Measurements from ENCODE around the gene FNIP2. TPM values are rescaled to one million over a fixed set of nuclear protein-coding genes. Genes with fewer than 3 reads are reported as not detected.

The FNIP2 gene
- polyA plus RNA-seq, 1 experiment = 14.8 TPM

DNA sequence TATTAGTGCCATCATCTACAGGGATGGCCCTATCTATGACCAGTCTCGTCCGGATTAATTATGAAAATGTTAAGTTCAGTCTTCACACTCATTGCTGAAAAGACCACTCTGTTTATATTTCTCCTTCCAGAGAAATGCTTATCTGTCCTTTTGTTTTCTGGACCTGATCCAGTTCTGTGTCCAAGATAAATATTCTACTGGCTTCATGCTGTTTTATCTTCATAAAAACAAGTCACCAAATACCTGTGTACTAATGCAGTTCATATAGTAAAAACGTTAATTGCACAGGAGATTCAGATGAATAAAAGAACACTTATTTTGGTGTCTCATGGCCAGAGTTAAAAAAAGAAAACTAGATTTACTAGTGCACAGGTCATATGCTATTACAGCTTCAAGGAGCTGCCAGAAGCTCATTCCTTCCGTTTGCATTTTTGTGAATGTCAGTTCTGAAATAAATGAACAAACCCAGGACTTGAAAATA is 17.3 kb downstream of the FNIP2 start:
- no peak for DNase-seq (ENCODE audit: low read depth)
- Histone ChIP-seq H3K4me3 (ENCODE audit: low read depth, low read length) (no peak overlapping the region), H3K36me3 (ENCODE audit: control insufficient read depth, insufficient read depth, low read length) (no peaks in the 10 kb centered on the region), H3K27me3 (ENCODE audit: control insufficient read depth, insufficient read depth, low read length) (no peaks in the 10 kb centered on the region)
- TF ChIP-seq, protein P1, sequence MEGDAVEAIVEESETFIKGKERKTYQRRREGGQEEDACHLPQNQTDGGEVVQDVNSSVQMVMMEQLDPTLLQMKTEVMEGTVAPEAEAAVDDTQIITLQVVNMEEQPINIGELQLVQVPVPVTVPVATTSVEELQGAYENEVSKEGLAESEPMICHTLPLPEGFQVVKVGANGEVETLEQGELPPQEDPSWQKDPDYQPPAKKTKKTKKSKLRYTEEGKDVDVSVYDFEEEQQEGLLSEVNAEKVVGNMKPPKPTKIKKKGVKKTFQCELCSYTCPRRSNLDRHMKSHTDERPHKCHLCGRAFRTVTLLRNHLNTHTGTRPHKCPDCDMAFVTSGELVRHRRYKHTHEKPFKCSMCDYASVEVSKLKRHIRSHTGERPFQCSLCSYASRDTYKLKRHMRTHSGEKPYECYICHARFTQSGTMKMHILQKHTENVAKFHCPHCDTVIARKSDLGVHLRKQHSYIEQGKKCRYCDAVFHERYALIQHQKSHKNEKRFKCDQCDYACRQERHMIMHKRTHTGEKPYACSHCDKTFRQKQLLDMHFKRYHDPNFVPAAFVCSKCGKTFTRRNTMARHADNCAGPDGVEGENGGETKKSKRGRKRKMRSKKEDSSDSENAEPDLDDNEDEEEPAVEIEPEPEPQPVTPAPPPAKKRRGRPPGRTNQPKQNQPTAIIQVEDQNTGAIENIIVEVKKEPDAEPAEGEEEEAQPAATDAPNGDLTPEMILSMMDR (IDR thresholded peaks at IDR 0.05; ENCODE audit: insufficient read depth, low read depth, low read length) = no peak
- ChIA-PET POLR2A (interaction anchor here (0.7 kb wide), 1 partner anchor 8 kb away, joined by 3 read pairs; no protein-coding TSS in a partner anchor), CTCF (interaction anchor here (0.6 to 1.5 kb wide), 2 partner anchors 8 to 273 kb away, joined by 3 read pairs; no protein-coding TSS in a partner anchor)

DNA sequence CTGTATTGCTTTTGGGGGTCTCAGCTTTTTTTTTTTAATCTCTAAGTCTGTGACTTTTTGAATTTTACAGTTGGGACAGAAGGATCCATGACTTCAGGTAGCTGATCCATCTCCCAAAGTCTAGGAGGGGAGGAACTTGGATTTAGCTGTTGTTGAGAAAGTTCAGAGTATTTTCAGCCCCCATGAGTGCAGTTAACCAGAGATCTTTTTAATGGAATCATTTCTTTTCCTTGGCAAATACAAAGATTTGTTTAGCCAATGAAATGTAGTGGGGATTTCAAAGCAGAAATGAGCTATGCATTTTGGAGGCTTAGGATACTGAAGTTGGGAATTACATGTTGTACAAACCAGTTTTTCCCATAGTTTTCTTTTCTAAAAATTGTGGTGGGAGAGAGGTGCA is 18.1 kb downstream of the FNIP2 start:
- H3K36me3 ChIP-seq (ENCODE audit: control insufficient read depth, insufficient read depth, low read length) = no peaks in the 10 kb centered on the region
- H3K27me3 ChIP-seq (ENCODE audit: control insufficient read depth, insufficient read depth, low read length) = no peaks in the 10 kb centered on the region
- TF ChIP-seq, protein P1 (IDR thresholded peaks at IDR 0.05; ENCODE audit: insufficient read depth, low read depth, low read length) = no peak
- ChIA-PET POLR2A (interaction anchor here (0.6 kb wide), 1 partner anchor 158 kb away, joined by 3 read pairs; no protein-coding TSS in a partner anchor), CTCF (interaction anchor here (0.6 to 1.6 kb wide), 3 partner anchors 9 to 274 kb away, joined by 3 read pairs; no protein-coding TSS in a partner anchor)
- no peak overlapping the region for H3K4me3 ChIP-seq (ENCODE audit: low read depth, low read length)
- no peak for DNase-seq (ENCODE audit: low read depth)

GRCh38 chr4:158787709-158788475 is 19.1 kb downstream of the FNIP2 start:
- POLR2A ChIA-PET = no interaction called here
- CTCF ChIA-PET = interaction anchor here (1.4 to 1.6 kb wide), 2 partner anchors 9 to 12 kb away, joined by 3 read pairs; no protein-coding TSS in a partner anchor
- no peaks in the 10 kb centered on the region for H3K27me3 ChIP-seq (ENCODE audit: control insufficient read depth, insufficient read depth, low read length)
- no peak overlapping the region for H3K4me3 ChIP-seq (ENCODE audit: low read depth, low read length)
- TF ChIP-seq, protein P1 (IDR thresholded peaks at IDR 0.05; ENCODE audit: insufficient read depth, low read depth, low read length) = no peak
- DNase-seq (ENCODE audit: low read depth) = no peak
- no peaks in the 10 kb centered on the region for H3K36me3 ChIP-seq (ENCODE audit: control insufficient read depth, insufficient read depth, low read length)

- ChIA-PET POLR2A (no interaction called here), CTCF (interaction anchor here (1.4 to 1.6 kb wide), 2 partner anchors 8 to 11 kb away, joined by 3 read pairs; no protein-coding TSS in a partner anchor)
- TF ChIP-seq, protein P1 (IDR thresholded peaks at IDR 0.05; ENCODE audit: insufficient read depth, low read depth, low read length) = no peak
- Histone ChIP-seq H3K27me3 (ENCODE audit: control insufficient read depth, insufficient read depth, low read length) (no peaks in the 10 kb centered on the region), H3K4me3 (ENCODE audit: low read depth, low read length) (no peak overlapping the region), H3K36me3 (ENCODE audit: control insufficient read depth, insufficient read depth, low read length) (no peaks in the 10 kb centered on the region)
- no peak for DNase-seq (ENCODE audit: low read depth)
Observed at GRCh38 chr4:158788516-158788915, 19.7 kb downstream of the FNIP2 start.

DNA sequence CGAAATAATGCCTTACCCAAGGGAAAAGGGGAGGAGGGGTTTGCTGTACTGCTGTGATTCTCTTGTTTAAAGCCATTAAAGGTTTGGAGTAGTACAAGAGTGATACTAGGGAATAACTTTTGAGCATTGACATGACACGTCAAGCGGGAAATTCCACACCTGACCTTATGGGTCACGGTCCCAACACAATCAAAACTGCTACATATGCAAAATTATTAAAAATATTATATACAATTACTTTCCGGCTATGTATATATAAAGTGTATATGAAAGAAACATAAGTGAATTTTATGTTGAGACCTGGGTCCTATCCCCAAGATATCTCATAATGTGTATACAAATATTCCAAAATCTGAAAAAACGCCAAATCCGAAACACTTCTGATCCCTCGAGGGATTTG is 21.0 kb downstream of the FNIP2 start:
- TF ChIP-seq, protein P1 (IDR thresholded peaks at IDR 0.05; ENCODE audit: insufficient read depth, low read depth, low read length) = no peak
- DNase-seq (ENCODE audit: low read depth) = no peak
- ChIA-PET POLR2A (no interaction called here), CTCF (no interaction called here)
- Histone ChIP-seq H3K4me3 (ENCODE audit: low read depth, low read length) (no peak overlapping the region), H3K36me3 (ENCODE audit: control insufficient read depth, insufficient read depth, low read length) (no peaks in the 10 kb centered on the region), H3K27me3 (ENCODE audit: control insufficient read depth, insufficient read depth, low read length) (no peaks in the 10 kb centered on the region)
